NCI-H748 (cell line): ENCODE data around the gene C12orf56.

Experiments
- DNase-seq: peaks from one replicate; lab custom pipeline; 2025; ENCODE audit not compliant: unreplicated experiment; lab: John Stamatoyannopoulos, UW

Gene C12orf56

DNA sequence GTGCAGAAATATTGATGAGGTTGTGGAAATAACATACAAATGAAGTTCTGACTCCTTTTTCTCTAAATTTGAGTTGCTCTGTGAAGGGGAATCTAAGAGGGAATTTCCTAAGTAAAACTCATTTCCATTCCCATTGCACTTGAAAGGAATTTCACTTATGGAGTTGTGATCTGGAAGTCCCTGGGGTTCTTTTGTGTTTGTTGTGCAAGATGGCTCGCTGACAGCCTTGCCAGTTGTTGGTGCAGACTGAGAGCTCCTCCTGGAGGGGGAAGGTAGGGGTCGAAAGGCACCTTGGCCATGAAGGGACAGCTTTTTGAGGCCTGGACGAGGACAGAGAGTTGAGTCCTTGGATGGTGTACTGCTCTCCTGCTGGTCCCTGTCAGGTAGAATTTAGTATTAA is 72.0 kb downstream of the C12orf56 start:
- no peak for DNase-seq

DNA sequence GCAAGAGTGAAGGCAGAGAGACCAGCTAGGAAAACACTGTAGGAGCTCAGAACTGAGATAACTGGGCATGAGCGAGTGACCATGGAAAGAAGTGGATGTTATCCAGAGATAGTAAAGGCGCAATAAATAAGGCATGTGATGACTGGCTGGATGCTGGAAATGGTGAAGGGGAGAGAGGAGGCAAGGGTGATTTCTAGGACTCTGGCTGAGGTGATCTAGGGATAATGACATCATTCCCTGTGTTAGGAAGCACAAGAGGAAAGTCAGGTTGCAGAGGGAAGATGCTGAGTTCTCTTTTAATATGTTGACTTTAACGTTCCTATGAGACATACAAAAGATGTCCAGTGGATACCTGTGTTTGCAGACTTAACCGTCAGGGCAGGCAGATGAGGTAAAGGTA is 78.7 kb downstream of the C12orf56 start:
- no peak for DNase-seq

DNA sequence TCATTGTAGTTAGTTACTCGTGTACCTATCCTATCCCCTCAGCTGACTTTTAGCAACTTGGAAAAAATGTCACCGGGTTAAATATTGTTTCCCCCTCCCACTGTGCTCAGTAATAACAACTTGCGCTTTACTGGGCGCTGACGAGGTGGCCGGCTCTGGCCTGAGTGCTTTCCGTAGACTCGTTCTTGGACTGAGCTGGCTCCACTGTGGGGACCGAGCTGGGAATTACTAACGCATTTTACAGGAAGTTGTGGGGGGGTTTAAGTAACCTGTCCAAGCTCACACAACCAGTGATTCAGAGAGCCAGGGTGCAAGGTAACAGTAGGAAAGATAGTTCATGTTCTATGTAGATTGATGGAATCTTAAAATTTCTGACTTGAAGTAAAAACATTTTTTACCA is 86.0 kb downstream of the C12orf56 start:
- no peak for DNase-seq

DNA sequence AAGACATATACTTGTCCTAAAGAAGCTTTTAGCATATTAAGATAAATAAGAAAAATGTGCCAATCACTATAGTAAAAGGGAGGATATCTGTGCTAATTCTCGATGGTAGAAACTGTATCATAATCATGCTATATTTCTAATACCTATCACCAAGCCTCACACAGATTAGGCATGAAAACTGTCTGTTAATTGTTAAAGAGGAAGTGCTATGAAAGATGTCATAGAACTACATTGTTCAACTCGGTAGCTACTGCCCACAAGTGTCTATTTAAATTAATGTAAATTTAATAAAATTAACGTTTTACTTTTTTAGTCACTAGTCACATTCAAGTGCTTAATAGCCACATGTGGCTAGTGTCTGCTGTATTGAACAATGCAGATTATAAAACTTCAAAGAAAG is 90.9 kb downstream of the C12orf56 start:
- no peak for DNase-seq

DNA sequence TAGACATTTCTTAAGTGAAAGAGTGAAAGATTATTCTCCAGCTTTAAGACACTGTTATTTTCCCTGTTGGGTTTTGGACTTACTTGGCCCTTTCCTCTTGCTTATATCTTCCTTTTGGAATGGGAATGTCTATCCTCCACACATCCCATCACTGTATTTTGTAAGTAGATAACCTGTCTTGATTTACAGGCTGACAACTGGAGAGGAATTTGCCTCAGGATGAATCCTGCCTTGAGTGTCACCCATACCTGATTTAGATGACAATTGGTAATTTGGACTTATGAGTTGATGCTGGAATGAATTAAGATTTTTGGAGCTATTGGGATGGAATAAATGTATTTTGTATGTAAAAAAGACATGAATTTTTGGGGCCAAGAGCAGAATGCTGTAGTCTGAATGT is 94.3 kb downstream of the C12orf56 start:
- DNase-seq, result no peak

DNA sequence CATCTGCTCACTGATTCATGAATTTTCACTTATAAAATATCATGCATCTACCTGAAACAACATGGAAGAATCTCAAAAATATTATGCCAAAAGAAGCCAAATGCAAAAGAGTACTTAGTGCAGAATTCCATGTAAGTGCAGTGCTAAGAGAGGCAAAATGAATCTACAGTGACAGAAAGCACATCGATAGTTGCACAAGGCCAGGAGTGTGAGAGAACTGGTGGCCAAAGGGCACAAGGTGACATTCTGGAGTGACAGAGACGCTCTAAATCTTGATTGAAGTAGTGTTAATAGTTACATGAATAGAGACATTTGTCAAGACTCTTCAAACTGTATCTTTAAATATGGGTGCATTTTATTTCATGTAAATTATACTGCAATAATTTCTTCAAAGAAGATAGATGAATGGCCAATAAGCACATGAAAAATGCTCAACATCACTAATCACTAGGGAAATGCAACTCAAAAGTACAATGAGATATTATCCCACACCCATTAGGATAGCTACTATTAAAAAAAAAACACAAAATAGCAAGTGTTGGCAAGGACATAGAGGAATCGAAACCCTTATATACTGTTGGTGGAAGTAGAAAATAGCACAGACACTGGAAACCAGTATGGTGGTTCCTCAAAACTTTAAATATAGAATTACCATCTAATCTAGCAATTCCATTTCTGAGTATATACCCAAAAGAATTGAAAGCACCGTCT is 96.7 kb downstream of the C12orf56 start:
- no peak for DNase-seq

DNA sequence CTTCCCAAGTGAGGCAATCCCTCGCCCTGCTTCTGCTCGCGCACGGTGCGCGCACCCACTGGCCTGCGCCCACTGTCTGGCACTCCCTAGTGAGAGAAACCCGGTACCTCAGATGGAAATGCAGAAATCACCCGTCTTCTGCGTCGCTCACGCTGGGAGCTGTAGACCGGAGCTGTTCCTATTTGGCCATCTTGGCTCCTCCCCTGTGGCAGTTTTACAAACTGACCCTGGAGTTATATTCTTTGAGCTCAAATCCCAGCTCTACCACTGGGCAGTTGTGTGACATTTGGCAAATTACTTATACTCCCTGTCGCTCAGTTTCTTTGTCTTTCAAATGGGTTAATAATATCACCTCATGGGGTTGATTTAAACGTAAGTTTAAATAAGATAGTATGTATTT is 97.4 kb downstream of the C12orf56 start:
- peak; percentile 73 for DNase-seq

DNA sequence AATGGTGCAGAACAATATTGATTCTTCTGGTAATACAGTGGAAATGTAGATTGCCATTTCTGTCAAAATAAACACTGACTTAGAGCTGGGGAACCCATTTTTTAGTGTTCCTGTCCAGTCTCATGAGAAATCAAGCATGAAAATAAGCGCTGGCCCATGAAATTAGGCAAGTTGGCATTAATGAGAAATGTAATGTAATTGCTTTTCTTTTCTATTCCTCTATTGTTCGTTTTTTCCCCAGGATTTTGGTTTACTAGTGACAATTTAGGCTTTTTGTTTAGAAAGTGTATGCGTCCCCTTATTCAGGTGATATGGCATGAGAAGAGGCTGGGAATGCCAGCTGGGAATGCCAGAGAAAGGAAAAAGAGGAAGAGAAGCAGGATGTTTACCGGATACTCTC is 104.0 kb downstream of the C12orf56 start:
- no peak for DNase-seq

DNA sequence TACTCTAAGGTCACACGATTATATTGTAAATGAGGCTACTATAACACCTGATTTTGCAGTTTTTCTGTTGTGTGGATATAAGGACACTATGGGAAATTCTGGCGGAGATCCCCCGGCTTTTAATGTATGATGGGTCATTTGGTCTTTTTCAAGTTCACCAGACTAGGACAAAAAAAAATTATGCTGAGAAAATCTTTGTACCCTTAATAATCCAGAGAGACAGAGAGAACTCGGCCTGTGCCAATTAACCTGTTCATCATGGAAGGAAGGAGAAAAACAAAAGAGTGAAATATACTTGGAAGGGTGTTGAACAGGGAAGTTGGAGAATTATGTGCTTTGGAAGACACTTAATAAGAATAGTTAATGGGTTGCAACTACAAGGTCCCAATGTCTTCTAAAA is 106.3 kb downstream of the C12orf56 start:
- no peak for DNase-seq

DNA sequence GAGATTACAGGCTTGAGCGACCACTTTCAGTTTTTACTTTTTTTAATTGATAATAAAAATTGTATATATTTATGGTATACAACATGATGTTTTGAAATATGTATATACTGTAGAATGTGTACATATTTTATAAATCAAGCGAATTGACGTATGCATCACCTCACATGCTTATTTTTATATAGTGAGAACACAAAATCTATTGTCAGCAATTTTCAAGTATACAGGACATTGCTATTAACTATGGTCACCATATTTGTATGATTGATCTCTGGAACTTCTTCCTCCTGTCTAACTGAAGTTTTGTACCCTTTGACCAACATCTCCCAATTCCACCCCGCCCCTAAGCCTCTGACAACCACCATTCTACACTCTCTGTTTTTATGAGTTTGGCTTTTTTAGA is 112.1 kb downstream of the C12orf56 start:
- DNase-seq, result no peak

DNA sequence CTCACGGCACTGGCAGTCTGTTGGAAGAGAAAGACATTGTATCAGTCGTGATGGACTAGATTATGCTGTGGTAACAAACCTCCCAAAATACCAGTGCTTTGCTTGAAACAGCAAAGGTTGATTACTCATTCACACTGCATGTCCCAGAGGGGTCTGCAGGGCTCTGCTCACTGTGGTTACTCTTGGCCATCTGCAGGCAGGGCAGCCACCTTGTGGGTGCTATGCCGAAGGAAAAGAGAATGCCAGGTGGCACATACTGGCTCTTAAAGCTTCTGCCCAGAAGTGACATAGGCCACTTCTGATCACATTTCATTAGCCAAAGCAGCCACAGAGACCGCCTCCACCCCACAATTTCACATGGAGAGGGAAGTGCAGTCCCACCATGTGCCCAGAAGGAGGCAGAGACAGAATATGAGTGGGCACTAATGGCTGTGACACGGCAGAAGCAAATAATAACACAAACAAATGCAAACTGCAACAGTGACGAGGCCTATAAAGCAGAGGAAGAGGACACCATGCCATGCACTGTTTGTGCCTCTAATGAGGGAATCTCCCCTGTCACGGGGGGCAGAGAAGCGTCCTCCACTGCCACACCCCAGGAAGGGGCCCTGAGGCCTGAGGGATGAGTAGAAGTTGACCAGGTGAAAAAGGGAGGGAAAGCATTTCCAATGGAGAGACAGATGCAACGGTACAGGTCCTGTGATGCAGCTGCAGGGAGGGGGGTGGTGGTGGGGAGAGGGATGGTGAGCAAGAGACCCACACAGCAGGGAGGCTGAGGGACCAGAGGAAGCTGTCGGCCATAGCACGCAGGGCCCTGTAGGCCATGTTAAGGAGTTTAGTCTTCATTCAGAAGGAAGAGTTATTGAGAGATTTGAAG is 116.8 kb downstream of the C12orf56 start:
- peak; percentile 39 for DNase-seq

DNA sequence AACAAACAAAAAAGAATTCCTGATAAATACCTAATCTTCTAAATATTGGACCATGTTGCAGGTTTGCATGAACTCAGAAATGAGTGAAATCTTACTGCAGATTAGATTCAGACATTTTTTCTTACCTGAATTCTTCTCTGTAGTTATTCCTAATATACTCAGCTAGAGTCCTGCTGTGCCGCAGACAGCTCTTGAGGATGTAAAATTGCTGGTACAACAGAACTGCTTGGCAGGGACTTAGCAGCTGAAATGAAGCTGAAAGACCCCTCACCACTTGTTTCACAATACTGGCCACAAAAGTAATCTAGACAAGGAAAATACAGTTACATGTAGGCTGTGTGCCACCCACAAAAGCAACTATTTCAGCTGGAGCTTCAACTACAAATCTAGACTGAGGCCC is 120.1 kb downstream of the C12orf56 start:
- DNase-seq, result no peak

DNA sequence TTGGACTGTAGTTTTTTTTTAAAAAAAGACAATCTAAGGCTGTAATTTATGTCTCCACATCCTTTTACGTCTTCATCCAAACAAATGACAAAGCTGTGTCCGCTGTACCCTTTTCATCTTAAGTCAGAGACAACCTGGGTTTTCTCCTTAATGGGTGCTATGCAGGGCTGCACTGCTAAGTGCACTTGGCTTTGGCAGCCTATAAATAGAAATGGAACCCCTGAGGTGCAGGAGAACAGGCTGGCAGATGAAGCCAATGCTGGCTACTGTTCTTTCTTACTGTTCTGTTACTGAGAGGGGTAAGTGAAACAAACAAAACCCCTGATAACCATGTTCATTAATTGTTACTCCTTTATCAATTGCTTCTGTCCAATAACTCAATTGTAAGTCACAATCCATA is 121.4 kb downstream of the C12orf56 start:
- peak; percentile 20 for DNase-seq

DNA sequence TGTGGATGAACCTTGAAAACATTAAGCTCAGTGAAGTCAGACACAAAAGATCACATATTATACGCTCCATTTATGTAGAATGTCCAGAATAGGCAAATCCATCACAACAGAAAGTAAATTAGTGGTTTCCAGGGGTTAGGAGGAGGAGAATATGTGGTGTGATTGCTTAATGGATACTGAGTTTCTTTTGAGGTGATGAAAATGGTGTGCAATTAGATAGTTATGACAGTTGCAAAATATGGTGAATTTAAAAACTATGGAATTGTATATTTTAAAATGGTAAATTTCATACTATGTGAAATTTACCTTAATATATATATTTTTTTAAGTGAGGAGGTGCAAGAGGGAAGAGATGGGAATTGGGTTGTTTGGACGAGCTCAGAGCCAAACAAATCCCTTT is 122.1 kb downstream of the C12orf56 start:
- no peak for DNase-seq

DNA sequence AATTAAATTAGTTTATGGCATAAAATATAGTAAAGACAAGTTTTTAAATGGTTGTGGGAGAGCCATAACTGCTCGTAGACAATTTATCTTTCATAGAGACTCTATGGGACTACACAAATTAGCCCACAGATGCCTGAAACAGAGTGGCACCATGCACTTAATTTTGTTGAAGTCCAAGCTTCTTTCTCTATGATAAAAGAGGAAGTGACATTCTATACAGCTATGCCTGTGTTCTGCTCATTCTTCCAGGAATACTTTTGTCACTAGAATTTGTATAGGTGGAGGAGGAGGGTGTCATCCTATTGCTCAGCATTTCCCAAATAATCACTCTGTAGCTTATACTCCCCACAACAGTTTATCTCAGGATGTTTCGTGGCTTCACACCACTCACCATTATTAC is 124.7 kb downstream of the C12orf56 start:
- DNase-seq, result no peak

DNA sequence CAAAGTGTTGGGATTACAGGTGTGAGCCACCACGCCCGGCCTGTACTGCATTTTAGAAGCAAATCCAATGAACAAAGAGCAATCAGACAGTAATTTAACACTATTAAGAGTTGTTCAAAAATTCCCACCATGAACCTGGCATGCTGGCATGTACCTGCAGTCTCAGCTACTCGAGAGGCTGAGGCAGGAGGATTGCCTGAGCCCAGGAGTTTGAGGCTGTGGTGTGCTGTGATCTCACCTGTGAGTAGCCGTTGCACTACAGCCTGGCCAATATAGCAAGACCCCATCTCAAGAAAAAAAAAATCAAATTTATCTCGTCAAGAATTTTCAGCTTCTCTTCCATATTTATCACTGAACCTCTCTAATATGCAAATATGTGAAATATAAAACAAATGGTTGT is 128.7 kb downstream of the C12orf56 start:
- DNase-seq, result no peak

DNA sequence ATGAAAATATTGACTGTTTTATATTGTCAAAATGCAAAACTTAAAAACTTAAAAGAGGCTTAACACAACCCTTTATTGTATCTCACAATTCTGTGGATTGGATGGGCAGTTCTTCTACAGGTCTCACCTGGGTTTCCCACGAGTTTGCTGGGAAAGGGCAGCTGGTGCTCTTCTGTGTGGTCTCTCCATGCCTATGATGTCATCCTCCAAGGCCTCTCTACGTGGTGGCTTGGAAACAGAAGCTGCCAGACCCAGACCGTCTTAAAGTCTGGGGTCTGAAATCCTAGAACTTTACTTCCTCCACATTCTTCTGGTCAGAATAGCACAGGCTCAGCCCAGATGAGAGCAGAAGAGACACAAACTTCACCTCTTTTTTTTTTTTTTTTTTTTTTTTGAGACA is 132.0 kb downstream of the C12orf56 start:
- peak; percentile 12 for DNase-seq

DNA sequence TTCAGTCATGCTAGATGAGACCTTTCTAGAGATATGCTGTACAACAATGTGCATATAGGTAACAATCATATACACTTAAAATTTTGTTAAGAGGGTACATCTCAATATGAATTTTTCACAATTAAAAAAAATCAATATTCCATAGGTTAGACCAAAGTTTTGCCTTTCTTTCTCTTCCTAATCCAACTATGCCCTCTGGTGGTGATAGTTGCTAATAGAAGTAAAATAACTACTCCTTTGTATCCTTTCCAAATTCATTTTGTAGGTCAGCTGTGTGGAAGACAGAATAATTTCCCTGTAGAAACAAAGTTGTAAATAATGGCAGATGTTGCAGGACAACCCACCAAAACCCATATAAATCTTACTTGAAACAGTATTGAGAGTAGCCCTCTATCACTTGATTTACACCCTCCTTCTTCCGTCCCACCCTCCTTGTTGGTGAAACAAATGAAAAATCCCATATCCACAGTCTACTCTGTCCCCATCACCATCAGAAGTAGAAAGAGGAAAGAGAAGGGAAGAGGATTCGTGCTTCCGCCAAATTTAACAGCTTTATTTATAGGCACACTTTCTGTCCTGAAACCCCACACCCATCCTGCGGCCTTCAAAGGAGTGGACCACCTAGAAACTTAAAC is 134.3 kb downstream of the C12orf56 start:
- DNase-seq, result peak; percentile 80

DNA sequence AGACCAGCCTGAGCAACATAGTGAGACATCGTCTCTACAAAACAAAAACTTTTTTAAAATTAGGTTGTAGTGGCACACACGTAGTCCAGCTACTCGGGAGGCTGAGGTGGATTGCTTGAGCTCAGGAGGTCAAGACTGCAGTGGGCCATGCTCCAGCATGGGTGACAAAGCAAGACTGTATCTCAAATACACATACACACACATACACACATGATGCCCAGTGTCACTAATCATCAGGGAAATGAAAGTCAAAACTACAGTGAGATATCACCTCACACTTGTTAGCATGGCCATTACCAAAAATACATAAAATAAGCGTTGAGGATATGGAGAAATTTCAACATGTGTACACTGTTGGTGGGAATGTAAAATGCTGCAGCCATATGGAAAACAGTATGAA is 135.3 kb downstream of the C12orf56 start:
- DNase-seq, result no peak

DNA sequence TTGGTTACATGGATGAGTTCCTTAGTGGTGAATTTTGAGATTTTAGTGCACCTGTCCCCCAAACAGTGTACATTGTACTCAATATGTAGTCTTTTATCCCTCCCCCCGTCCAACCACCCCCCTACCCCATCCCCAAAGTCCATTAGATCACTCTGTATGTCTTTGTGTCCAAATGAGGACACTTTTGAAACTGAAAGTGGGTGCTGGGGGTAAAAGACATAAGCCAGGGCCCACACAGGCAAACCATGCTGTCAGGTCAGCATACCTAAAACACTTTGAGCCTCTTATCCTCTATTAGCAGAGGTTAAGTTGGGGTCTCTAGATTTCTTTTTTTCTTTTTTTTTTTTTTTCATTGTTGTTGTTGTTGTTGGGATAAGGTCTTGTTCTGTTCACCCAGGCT is 137.2 kb downstream of the C12orf56 start:
- DNase-seq, result no peak

DNA sequence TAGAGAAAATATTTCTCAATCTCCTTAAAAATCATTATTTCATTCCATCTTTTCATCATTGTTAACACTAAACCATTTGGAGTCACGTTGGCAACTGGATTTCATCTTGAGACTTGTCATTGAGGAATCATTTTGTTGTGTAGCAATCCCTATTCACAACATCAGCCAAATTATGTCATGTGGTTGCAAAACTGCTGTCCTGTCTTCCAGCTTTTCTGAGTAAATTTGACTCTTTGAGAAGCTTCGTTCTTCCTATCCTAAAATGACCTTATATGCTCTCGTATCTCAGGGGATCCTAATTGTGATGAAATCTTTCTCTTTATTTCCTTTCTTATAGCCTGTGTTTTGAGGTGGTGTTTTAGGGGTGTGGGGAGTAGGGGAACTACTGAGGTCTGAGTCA is 137.9 kb downstream of the C12orf56 start:
- DNase-seq, result no peak

DNA sequence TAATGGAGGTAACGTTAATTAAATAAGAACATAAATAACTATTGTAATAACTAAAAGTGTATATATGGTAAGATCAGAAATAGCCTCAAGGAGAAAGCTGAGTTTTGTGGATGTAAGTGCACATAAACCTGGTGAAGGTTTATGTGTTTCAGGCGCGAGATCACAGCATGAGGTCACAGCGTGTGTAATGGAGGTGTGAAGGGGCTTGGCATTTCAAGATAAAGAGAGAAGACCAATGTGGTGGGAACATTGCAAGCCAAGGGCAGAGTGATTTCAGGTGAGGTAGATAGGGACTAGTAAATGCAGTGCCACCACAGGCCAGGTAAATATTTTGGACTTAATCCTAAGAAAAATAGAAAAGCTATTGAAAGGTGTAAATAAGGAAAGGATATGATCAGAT is 146.7 kb downstream of the C12orf56 start:
- DNase-seq, result peak; percentile 20
